GM12892 (cell line): ENCODE results near the gene PGAM5.

Source experiments
- POLR2A ChIP-seq: IDR thresholded peaks from 2 replicates; pipeline ENCODE4 v1.6.1; 2011; ENCODE audit warnings: low read depth, low read length, control low read depth
- POLR2AphosphoS5 ChIP-seq: IDR thresholded peaks from 2 replicates; pipeline ENCODE4 v1.6.1; 2011; ENCODE audit warnings: low read depth, low read length, control low read depth
- TAF1 ChIP-seq: IDR thresholded peaks from 2 replicates; pipeline ENCODE4 v1.6.1; 2011; ENCODE audit warnings: low read depth, mild to moderate bottlenecking, control low read depth, low read length, borderline replicate concordance

DNA sequence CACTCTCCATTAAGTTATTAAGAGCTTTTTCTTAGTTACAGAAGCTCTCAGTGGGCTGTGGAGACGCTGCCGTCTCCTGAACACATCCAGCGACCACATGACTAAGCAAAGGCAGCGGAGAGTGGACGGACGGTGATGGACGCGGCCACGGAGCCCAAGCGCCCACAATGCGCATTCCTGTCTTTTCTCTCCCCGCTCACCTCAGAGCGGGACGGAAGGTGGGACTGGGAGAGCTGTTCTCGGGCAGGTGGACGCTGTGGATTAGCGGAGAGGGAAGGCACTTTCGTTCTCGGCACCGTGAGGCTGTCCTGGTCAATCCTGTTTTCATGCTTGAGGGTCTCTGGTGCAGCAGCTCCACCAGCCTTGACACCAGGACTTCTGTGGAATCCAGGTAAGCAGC lies 53.6 kb downstream of the PGAM5 start:
- no peak for TF ChIP-seq POLR2A
- no peak for TF ChIP-seq POLR2AphosphoS5
- no peak for TF ChIP-seq TAF1
